GM19395 (cell line): ENCODE data around the gene ZG16.
"Not testable (repeated sequence)": the region's sequence is repeated elsewhere in the genome, so short reads cannot be mapped to it uniquely, and the experiment has no call there.

Experiments
- ATAC-seq: cut with Tn5 transposase; IDR thresholded peaks from one replicate; pipeline ENCODE4 v1.9.1; 2021; ENCODE audit warnings: mild to moderate bottlenecking, moderate library complexity; ENCODE audit not compliant: unreplicated experiment

The ZG16 gene

DNA sequence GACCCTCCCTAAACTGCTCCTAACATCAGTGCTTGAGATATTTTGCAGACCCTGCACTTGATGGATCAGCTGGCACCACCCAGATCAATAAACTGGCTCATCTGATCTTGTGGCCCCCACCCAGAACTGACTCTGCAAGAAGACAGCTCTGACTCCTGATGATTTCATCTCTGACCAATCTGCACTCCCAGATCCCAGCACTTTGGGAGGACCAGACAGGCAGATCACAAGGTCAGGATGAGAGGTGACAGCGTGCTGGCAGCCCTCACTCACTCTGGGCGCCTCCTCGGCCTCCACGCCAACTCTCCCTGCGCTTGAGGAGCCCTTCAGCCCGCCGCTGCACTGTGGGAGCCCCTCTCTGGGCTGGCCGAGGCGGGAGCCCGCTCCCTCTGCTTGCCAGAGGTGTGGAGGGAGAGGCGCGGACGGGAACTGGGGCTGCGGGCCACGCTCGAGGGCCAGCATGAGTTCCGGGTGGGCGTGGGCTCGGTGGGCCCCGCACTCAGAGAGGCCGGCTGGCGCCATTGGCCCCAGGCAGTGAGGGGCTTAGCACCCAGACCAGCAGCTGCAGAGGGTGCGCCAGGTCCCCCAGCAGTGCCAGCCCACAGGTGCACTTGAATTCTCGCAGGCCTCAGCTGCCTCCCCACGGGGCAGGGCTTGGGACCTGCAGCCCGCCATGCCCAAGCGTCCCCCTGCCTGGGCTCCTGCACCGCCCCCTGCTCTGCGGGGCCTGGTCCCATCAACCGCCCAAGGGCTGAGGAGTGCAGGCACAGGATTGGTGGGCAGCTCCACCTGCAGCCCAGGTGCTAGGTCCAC lies 29.9 kb upstream of the ZG16 start:
- ATAC-seq, result no peak

DNA sequence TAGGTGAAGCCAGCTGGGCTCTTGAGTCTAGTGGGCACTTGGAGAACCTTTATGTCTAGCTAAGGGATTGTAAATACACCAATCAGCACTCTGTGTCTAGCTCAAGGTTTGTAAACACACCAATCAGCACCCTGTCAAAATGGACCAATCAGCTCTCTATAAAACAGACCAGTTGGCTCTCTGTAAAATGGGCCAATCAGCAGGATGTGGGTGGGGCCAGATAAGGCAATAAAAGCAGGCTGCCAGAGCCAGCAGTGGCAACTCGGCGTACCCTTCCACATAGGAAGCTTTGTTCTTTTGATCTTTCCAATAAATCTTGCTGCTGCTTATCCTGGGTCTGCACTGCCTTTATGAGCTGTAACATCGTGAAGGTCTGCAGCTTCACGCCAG lies 29.3 kb upstream of the ZG16 start:
- ATAC-seq, result not testable (repeated sequence)

DNA sequence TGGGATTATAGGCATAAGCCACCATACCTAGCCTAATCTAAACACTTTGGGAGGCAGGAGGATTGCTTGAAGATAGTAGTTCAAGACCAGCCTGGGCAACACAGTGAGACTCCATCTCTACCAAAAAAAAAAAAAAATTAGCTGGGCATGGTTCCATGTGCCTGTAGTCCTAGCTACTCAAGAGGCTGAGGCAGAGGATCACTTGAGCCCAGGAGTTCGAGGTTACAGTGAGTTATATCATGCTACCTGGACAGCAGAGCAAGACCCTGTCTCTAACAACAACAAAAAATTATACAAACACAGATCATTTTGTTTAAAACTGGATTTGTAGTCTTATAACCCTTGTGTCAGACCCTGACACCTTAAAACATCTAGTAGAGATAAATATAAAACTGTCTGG lies 24.5 kb upstream of the ZG16 start:
- no peak for ATAC-seq

DNA sequence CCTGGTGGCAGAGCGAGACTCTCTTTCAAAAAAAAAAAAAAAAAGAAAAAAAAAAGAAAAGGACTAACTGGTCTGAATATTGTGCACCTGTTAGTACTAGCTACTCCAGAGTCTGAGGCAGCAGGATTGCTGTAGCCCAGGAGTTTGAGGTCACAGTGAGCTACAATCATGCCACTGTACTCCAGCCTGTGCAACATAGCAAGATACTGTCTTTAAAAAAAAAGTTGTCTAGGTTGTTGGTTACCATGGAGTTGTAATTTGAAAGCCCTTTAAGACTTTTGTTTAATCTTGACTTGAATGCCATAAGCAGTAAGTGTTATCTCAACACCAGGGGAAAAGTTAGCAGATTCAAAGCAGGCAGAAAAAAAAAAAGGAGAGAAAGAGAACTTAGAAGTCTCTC lies 21.4 kb upstream of the ZG16 start:
- no peak for ATAC-seq

DNA sequence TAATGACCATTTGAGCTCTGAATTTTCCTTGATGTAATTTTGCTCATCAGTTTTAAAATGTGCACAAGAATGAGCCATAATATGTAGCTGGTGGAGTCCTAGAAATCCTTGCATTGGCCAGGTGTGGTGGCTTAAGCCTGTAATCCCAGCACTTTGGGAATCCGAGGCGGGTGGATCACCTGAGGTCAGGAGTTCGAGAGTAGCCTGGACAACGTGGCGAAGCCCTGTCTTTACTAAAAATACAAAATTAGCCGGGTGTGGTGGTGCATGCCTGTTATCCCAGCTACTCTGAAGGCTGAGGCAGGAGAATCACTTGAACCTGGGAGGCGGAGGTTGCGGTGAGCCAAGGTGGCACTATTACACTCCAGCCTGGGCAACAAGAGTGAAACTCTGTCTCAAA lies 21.0 kb upstream of the ZG16 start:
- not testable (repeated sequence) for ATAC-seq

DNA sequence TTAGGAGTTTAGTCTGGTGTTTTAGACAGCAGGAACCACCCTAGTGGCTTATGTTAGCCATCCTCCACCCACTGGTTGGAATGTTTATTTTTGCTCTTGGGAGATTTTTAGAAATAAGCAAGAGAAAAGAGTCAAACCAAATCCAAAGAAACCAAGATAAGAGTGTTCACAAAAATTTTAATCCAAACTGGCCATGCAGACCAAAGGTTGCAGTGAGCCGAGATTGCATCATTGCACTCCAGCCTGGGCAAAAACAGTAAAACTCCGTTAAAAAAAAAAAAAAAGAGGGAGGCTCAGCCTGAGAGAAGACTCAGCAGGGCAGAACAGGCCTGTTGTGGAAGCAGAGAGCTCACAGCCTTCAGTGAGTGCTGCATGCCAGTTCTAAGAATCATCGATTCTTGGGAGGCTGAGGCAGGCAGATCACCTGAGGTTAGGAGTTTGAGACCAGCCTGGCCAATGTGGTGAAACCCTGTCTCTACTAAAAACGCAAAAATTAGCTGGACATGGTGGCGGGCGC lies 20.0 kb upstream of the ZG16 start:
- no peak for ATAC-seq

DNA sequence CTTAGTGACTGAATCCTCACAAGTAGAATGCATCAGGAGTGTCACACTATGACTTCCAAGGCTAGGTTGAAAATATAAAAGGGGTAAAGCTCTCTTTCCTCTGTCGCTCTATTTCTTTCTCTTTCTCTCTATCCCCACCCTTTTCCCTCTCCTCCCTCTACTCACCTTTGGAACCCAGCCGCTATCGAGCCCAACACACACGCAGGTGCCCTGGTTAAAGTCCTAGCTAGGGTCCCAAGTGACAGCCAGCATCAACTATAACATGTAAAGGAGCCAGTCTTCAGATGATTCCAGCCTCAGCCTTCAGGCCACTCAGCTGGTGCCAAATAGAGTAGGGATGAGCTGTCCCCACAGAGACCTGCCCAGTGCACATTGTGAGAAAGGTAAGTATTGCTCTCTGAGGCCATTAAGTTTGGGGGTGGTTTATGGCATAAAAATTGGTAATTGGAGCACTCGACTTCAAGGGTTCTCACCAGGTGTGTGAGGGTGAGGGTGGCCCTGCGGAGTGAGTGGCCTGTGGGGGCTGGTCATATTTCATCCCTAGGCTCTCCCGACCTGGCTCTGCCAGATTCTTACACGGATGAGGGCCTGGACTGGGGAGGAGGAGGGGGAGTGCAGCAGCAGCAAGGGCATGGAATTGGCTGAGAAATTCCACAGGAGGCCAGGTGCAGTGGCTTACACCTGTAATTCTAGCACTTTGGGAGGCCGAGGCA lies 17.3 kb upstream of the ZG16 start:
- ATAC-seq, result no peak

DNA sequence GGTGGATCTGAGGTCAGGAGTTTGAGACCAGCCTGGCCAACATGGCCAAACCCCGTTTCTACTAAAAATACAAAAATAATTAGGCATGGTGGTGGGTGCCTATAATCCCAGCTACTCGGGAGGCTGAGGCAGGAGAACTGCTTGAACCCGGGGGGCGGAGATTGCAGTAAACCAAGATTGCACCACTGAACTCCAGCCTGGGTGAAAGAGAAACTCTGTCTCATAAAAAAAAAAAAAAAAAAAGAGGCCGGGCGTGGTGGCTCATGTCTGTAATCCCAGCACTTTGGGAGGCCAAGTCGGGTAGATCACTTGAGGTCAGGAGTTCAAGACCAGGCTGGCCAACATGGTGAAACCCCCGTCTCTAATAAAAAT lies 16.8 kb upstream of the ZG16 start:
- not testable (repeated sequence) for ATAC-seq

DNA sequence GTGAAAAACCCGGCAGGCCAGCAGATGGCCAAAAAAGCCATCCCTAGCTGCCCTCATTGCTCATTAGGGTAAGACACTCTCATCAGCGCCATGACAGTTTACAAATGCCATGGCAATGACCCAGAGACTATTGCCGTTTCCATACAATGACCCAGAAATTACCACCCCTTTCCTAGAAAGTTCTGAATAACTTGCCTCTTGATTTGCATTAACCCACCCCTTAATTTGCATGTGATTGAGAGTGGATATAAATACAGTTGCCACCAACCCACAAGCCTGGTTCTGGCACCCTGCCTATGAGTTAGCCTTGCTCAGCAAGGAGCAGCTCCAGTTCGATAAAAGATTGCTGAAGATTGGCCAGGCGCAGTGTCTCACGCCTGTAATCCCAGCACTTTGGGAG lies 16.2 kb upstream of the ZG16 start:
- ATAC-seq, result no peak

DNA sequence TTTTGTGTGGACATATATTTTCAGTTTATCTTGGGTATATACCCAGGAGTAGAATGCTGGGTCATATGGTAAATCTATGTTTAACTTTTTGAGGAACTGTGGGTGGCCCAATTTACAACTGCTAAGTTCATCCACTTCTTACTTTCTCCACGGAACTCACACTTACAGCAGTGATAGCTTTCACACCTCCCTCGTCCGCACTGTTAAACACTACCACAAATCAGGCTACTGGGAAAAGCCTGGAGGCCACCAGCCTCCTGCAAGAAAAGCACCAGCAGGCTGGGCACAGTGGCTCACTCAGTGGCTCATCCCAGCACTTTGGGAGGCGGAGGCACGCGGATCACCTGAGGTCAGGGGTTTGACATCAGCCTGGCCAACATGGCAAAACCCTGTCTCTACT lies 14.7 kb upstream of the ZG16 start:
- no peak for ATAC-seq

DNA sequence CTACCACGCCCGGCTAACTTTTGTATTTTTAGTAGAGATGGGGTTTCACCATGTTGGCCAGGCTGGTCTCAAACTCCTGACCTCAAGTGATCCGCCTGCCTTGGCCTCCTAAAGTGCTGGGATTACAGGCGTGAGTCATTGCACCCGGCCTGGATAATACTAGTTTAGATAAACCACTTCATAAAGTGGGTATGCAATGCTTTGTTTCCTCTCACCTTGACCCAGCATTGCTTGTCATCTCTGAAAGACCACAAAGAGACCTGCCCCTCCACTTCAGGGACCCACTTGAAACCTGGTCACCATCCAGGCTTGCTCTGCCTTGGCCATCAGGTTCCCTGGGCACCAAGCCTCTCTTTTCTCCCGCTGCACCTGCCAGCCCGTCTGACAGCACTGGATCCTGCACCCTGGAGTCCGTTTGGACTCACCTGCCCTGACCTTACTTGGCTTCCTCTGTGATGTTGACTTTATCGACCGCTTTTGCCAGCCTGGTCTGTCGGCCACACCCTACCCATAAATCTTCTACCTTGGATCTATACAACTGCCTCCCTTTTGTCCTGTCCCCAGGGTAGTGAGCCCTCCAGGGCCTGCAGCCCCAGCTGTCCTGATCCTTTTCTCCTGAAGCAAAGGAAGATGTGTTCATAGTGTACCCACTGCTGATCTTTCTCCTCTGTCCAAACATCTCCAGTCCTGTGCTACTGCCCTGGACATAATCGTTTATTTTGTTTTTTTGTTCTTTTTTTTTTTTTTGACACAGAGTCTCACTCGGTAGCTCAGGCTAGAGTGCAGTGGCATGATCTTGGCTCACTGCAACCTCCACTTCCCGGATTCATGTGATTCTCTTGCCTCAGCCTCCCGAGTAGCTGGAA lies 12.7 kb upstream of the ZG16 start:
- no peak for ATAC-seq

DNA sequence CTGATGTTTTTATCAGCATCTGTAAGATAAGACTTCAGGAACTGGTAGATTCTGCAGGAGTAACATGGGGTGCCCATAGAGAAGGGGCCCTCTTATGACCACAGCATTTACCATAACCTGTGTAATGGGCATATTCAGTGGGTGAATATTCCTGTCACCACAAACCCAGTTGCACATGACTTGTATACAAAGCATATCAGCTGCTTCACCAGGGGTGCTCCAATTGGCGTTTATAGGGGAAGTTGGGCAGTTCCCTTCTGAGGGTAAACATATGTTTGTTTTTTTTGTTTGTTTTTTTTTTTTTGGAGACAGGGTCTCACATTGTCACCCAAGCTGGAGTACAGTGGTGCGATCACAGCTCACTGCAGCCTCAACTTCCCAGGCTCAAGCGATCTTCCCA lies 11.5 kb upstream of the ZG16 start:
- no peak for ATAC-seq

DNA sequence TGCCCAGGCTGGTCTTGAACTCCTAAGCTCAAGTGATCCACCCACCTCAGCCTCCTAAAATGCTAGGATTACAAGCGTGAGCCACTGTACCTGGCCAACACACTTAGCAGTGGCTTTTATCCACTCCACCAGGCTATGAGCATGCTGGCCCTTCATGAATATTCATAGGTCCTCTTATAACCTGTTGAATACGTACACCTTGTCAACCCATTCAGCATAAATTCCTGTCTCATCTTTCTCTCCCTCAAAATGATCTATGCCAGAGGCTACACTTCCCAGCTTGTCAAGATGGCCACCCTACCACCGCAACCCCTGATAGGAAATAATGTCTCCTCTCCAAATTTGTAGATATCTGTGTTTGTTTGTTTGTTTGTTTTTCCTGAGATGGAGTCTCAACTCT lies 11.0 kb upstream of the ZG16 start:
- no peak for ATAC-seq

DNA sequence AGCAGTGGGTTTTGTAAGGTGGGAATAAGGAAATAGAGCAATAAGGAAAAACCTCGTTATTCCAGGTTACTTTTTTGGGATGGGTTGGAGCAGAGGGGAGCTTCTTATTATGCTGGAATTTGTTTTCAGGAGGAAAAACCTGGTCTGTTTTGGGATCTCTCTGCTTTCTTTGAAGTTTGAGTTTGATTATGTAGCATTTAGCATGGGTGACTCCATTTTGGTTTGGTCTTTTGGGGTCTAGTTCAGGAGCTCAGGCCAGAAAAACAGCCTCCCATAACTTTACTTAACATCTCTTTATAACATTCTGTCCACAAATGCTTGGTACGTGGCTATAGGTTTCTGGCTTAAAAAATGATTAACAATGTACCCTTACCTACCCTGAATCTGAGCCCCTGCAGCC lies 8.5 kb upstream of the ZG16 start:
- no peak for ATAC-seq

DNA sequence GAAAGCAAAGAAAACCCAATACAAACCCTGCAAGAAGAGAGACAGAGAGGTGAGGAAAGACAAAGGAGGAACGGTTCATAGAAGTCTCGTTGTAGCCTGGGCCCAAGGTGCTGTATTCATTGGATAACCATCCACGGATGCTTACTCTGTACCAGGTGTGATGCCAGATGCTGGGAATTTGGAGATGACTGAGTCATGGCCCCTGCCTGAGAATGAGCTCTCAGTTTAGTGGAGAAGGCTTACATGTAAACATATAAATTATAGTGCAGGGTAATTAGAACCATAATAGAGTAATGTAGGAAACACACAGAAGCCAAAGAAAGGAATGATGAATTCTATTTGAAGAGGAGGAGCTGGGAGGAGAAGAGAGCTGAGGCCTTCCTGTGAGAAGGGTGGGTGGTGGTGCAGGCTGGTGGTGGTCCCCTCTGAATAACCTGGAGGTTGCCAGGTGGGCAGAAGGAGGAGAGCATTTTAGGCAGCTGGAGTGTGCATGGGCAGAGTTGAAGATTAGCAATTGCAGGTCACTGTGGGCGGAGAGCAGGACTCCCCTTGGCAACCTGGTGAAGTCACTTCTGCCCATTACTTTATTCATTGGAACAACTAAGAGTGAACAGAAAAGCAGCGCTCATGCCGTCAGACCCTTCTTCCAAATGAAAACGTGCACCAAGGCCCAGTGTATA lies 7.7 kb upstream of the ZG16 start:
- ATAC-seq, result no peak

DNA sequence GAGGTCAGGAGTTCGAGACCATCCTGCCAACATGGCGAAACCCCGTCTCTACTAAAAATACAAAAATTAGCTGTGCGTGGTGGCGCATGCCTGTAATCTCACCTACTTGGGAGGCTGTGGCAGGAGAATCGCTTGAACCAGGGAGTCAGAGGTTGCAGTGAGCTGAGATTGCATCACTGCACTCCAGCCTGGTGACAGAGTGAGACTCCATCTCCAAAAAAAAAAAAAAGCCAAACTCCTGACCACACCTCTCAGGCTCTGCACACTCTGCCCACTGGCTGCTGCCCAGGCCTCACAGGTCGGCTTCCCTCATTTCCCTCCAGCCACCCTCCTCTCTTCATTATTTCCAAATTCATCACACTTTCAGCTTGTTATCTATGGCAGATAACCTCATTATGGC lies 5.7 kb upstream of the ZG16 start:
- not testable (repeated sequence) for ATAC-seq

DNA sequence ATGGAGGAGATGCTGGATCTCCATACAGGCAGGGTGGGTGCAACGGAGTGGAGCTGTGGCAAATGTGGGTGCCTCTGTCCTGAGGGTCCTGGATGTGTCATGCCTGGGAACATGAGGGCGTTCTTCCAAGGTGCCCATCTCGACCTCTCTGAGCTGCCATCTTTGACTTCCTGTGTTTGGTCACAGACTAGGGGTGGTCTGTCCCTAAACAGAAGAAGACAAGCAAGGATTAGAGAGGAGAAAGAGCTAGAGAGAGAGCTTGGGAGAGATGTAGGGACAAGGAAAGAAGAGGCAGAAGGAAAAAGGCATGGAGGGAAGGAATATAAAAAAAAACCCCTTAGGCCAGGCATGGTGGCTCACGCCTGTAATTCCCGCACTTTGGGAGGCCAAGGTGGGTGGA lies 3.3 kb upstream of the ZG16 start:
- ATAC-seq, result no peak

DNA sequence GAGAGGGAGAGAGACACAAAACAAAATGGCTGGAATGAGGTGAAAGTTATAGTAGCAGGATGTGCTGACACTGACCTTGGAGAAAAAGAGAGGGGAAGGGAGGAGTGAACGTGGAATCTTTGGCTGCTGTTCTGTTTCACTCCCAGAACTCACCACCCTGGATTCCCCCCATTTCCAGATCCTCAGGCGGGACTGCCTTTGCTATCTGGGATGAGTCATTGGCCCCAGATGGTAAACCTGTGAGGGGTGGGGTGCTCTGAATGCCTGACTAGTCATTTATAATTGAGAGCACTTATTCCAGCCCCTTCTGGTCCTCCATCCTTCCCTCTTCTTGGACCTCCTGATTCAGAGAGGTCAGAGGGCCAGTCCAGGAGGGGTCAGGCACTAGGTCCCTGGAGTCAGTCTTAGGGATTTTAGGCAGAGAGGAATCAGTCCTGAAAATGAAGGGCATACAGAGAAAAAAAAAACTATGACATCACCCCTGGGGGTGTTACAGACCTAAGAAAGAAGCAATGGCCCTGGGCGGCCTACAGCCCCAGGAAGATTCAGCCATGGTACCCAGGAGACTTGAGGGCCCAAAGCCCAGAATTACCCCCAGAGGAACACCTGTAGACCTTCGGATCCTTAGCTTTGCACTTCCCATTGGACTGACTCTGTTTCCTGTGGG lies 2.2 kb upstream of the ZG16 start:
- no peak for ATAC-seq

DNA sequence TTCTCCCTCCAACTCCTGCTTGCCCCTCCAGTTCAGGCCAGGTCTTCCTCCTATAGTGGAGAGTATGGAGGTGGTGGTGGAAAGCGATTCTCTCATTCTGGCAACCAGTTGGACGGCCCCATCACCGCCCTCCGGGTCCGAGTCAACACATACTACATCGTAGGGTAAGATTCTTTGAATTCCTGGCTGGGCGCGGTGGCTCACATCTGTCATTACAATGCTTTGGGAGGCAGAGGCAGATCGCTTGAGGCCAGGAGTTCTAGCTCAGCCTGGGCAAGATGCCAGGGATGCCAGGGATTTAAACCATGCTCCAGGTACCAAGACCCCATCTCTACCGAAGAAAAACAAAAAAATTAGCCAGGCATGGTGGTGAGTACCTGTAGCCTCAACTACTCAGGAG lies 1.4 kb downstream of the ZG16 start:
- ATAC-seq, result no peak
